OCI-LY3 (cell line): Measurements from ENCODE around the gene OBSCN.
"Not testable (repeated sequence)": the region's sequence is repeated elsewhere in the genome, so short reads cannot be mapped to it uniquely, and the experiment has no call there.

Experiments
- H2AFZ ChIP-seq: fragments of 200-600, 300-600 bp; shearing (Covaris generic); 2 replicates; pipeline ENCODE4 v1.6.0; 2014; ENCODE audit warnings: antibody characterized with exemption, low read depth, low read length
- H3K27ac ChIP-seq: fragments of 200-600, 300-600 bp; sonication (generic); 2 replicates; pipeline ENCODE4 v1.5.1; 2014; ENCODE audit warnings: mild to moderate bottlenecking, low read length, moderate library complexity, mixed read lengths
- H3K27me3 ChIP-seq: fragments of 200-600, 300-600 bp; sonication (generic); 2 replicates; pipeline ENCODE4 v1.6.1; 2014; ENCODE audit warnings: low read depth, low read length, mixed read lengths
- H3K36me3 ChIP-seq: fragments of 200-600, 300-600 bp; sonication (generic); replicated peaks from 2 replicates; pipeline ENCODE3; 2014; ENCODE audit warnings: low read depth, low read length, mixed read lengths
- H3K4me1 ChIP-seq: fragments of 300-600, 200-600 bp; sonication (generic); 2 replicates; pipeline ENCODE4 v1.6.1; 2014; ENCODE audit warnings: low read length, mixed read lengths
- H3K4me2 ChIP-seq: fragments of 200-600, 300-600 bp; sonication (generic); 2 replicates; pipeline ENCODE4 v1.6.1; 2014; ENCODE audit warnings: low read length, mixed read lengths
- H3K4me3 ChIP-seq: fragments of 300-600, 200-600 bp; sonication (generic); 2 replicates; pipeline ENCODE4 v1.5.1; 2014; ENCODE audit warnings: antibody characterized with exemption, mild to moderate bottlenecking, low read length, moderate library complexity
- H3K79me2 ChIP-seq: fragments of 300-600, 200-600 bp; shearing (Covaris generic); 2 replicates; pipeline ENCODE4 v1.6.1; 2014; ENCODE audit warnings: mild to moderate bottlenecking, low read length, mixed read lengths
- H3K9ac ChIP-seq: fragments of 300-600, 200-600 bp; shearing (Covaris generic); 2 replicates; pipeline ENCODE4 v1.6.0; 2014; ENCODE audit warnings: mild to moderate bottlenecking, low read length, moderate library complexity
- H3K9me3 ChIP-seq: fragments of 200-600, 300-600 bp; shearing (Covaris generic); 2 replicates; pipeline ENCODE4 v1.6.1; 2014; ENCODE audit warnings: low read length, mixed read lengths; ENCODE audit not compliant: insufficient read depth
- H4K20me1 ChIP-seq: fragments of 200-600, 300-600 bp; sonication (generic); 2 replicates; pipeline ENCODE4 v1.6.1; 2016; ENCODE audit warnings: low read length, mixed read lengths; ENCODE audit not compliant: insufficient read depth
- EZH2phosphoT487 ChIP-seq: fragments of 200-600 bp; shearing (Covaris generic); IDR thresholded peaks from 2 replicates; pipeline ENCODE4 v1.6.1; 2018; ENCODE audit warnings: antibody characterized with exemption, mixed run types, low read depth
- TF ChIP-seq, protein P1 (sequence below): fragments of 200-600, 300-600 bp; sonication (generic); IDR thresholded peaks from 2 replicates; pipeline ENCODE4 v1.5.1; 2014; ENCODE audit warnings: antibody characterized with exemption, low read length, low read depth

Gene OBSCN

GRCh38 chr1:228219245-228219961 lies 11.6 kb downstream of the OBSCN start:
- Histone ChIP-seq H4K20me1 (no peaks in the 10 kb centered on the region), H3K27me3 (peaks cover 6% of the 10 kb centered on the region; the same call in 1 of the 2 replicates), H3K4me2 (no peak overlapping the region), H3K4me1 (no peaks in the 10 kb centered on the region), H3K79me2 (no peaks in the 10 kb centered on the region), H3K36me3 (no peaks in the 10 kb centered on the region), H3K9me3 (no peaks in the 10 kb centered on the region), H2AFZ (no peak overlapping the region), H3K9ac (no peak overlapping the region), H3K27ac (no peak overlapping the region), H3K4me3 (no peak overlapping the region)
- TF ChIP-seq, protein P1, sequence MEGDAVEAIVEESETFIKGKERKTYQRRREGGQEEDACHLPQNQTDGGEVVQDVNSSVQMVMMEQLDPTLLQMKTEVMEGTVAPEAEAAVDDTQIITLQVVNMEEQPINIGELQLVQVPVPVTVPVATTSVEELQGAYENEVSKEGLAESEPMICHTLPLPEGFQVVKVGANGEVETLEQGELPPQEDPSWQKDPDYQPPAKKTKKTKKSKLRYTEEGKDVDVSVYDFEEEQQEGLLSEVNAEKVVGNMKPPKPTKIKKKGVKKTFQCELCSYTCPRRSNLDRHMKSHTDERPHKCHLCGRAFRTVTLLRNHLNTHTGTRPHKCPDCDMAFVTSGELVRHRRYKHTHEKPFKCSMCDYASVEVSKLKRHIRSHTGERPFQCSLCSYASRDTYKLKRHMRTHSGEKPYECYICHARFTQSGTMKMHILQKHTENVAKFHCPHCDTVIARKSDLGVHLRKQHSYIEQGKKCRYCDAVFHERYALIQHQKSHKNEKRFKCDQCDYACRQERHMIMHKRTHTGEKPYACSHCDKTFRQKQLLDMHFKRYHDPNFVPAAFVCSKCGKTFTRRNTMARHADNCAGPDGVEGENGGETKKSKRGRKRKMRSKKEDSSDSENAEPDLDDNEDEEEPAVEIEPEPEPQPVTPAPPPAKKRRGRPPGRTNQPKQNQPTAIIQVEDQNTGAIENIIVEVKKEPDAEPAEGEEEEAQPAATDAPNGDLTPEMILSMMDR: no peak
- TF ChIP-seq EZH2phosphoT487: no peak

GRCh38 chr1:228219962-228220780 lies 12.3 kb downstream of the OBSCN start:
- H3K27ac ChIP-seq: no peak overlapping the region
- H3K9me3 ChIP-seq: no peaks in the 10 kb centered on the region
- H4K20me1 ChIP-seq: no peaks in the 10 kb centered on the region
- H3K36me3 ChIP-seq: no peaks in the 10 kb centered on the region
- H3K4me1 ChIP-seq: no peaks in the 10 kb centered on the region
- H3K79me2 ChIP-seq: no peaks in the 10 kb centered on the region
- H3K4me2 ChIP-seq: no peak overlapping the region
- TF ChIP-seq, protein P1: no peak
- H3K9ac ChIP-seq: no peak overlapping the region
- no peak overlapping the region for H2AFZ ChIP-seq
- peaks cover 6% of the 10 kb centered on the region; the same call in 1 of the 2 replicates for H3K27me3 ChIP-seq
- H3K4me3 ChIP-seq: no peak overlapping the region

- H3K27ac ChIP-seq, H3K36me3 ChIP-seq, H2AFZ ChIP-seq, H3K4me3 ChIP-seq, H3K4me1 ChIP-seq, H3K79me2 ChIP-seq, H4K20me1 ChIP-seq, H3K9ac ChIP-seq, H3K9me3 ChIP-seq, H3K27me3 ChIP-seq, H3K4me2 ChIP-seq: not testable (repeated sequence)
These were observed 13.3 kb downstream of the OBSCN start for GRCh38 chr1:228221097-228221496.

- TF ChIP-seq, protein P1: no peak
- TF ChIP-seq EZH2phosphoT487: no peak
- Histone ChIP-seq H4K20me1 (no peaks in the 10 kb centered on the region), H3K9me3 (no peaks in the 10 kb centered on the region), H3K4me2 (no peak overlapping the region), H3K9ac (no peak overlapping the region), H3K79me2 (no peaks in the 10 kb centered on the region), H3K27ac (no peak overlapping the region), H3K27me3 (peaks cover 6% of the 10 kb centered on the region; the same call in 1 of the 2 replicates), H3K4me1 (no peaks in the 10 kb centered on the region), H3K36me3 (no peaks in the 10 kb centered on the region), H3K4me3 (no peak overlapping the region), H2AFZ (no peak overlapping the region)
These were observed 14.7 kb downstream of the OBSCN start for GRCh38 chr1:228222548-228222947.
